HG03460 (cell line): Measurements from ENCODE around the gene AP3B1.

ENCODE experiments used
- ATAC-seq: cut with Tn5 transposase; IDR thresholded peaks from one replicate; pipeline ENCODE4 v1.9.1; 2021; ENCODE audit not compliant: unreplicated experiment

The AP3B1 gene

GRCh38 chr5:78162253-78162862 lies 132.1 kb downstream of the AP3B1 start:
- ATAC-seq: no peak

- no peak for ATAC-seq
Measured at GRCh38 chr5:78157001-78157400, 137.5 kb downstream of the AP3B1 start.

GRCh38 chr5:78151594-78152271 lies 142.8 kb downstream of the AP3B1 start:
- ATAC-seq: no peak

- no peak for ATAC-seq
Measured at GRCh38 chr5:78137290-78137689, 157.2 kb downstream of the AP3B1 start.

- no peak for ATAC-seq
Measured at GRCh38 chr5:78133423-78133822, 161.1 kb downstream of the AP3B1 start.

GRCh38 chr5:78132507-78132906 lies 162.0 kb downstream of the AP3B1 start:
- no peak for ATAC-seq

GRCh38 chr5:78129597-78129996 lies 164.9 kb downstream of the AP3B1 start:
- no peak for ATAC-seq

- ATAC-seq: no peak
Measured at GRCh38 chr5:78127875-78128274, 166.6 kb downstream of the AP3B1 start.

GRCh38 chr5:78126536-78126935 lies 168.0 kb downstream of the AP3B1 start:
- no peak for ATAC-seq

GRCh38 chr5:78116167-78116566 lies 178.3 kb downstream of the AP3B1 start:
- no peak for ATAC-seq

- no peak for ATAC-seq
Measured at GRCh38 chr5:78113689-78114264, 180.7 kb downstream of the AP3B1 start.

GRCh38 chr5:78112931-78113330 lies 181.6 kb downstream of the AP3B1 start:
- ATAC-seq: no peak

- ATAC-seq: peak; percentile 53
Measured at GRCh38 chr5:78109891-78110324, 184.6 kb downstream of the AP3B1 start.

- no peak for ATAC-seq
Measured at GRCh38 chr5:78108564-78108963, 185.9 kb downstream of the AP3B1 start.

- no peak for ATAC-seq
Measured at GRCh38 chr5:78103232-78103918, 191.1 kb downstream of the AP3B1 start.

GRCh38 chr5:78102500-78102899 lies 192.0 kb downstream of the AP3B1 start:
- ATAC-seq: no peak

- ATAC-seq: no peak
Measured at GRCh38 chr5:78095125-78095524, 199.4 kb downstream of the AP3B1 start.

- ATAC-seq: no peak
Measured at GRCh38 chr5:78090002-78090401, 204.5 kb downstream of the AP3B1 start.

GRCh38 chr5:78078858-78079257 lies 215.6 kb downstream of the AP3B1 start:
- ATAC-seq: no peak

- ATAC-seq: no peak
Measured at GRCh38 chr5:78077369-78078068, 217.0 kb downstream of the AP3B1 start.

GRCh38 chr5:78076351-78076750 lies 218.1 kb downstream of the AP3B1 start:
- ATAC-seq: no peak
